ENCODE results near the gene CYP2A7.
"Not testable (repeated sequence)": the region's sequence is repeated elsewhere in the genome, so short reads cannot be mapped to it uniquely, and the experiment has no call there.

CYP2A7 gene

GRCh38 chr19:40882062-40882461 is at the start of gene CYP2A7:
Gene CYP2A7, minus strand, starts transcription at chr19:40882231. Its CDS starts 21 bp downstream, at chr19:40882210.
- H3K4me3 ChIP-seq (ENCODE audit: low read length) = not testable (repeated sequence)

GRCh38 chr19:40930799-40931198 is 48.8 kb upstream of the CYP2A7 start:
- H3K4me3 ChIP-seq (ENCODE audit: low read length); DNase-seq (ENCODE audit: low read depth): not testable (repeated sequence)

More at GRCh38 chr19:40882062-40882461, at the start of gene CYP2A7:
- not testable (repeated sequence) for DNase-seq (ENCODE audit: low read depth)

- H3K4me3 ChIP-seq (ENCODE audit: low read length); DNase-seq (ENCODE audit: low read depth): not testable (repeated sequence)
Measured at GRCh38 chr19:40929942-40930341, 47.9 kb upstream of the CYP2A7 start.

- H3K4me3 ChIP-seq (ENCODE audit: low read length) = no peak overlapping the region
- no peak for TF ChIP-seq CTCF (conservative IDR thresholded peaks at IDR 0.05; ENCODE audit: low read depth, low read length)
- DNase-seq (ENCODE audit: low read depth) = no peak
Measured at GRCh38 chr19:40928850-40929249, 46.8 kb upstream of the CYP2A7 start.

- no peak for DNase-seq (ENCODE audit: low read depth)
- no peak for TF ChIP-seq CTCF (conservative IDR thresholded peaks at IDR 0.05; ENCODE audit: low read depth, low read length)
- H3K4me3 ChIP-seq (ENCODE audit: low read length) = no peak overlapping the region
Measured at GRCh38 chr19:40927567-40927966, 45.5 kb upstream of the CYP2A7 start.

- DNase-seq (ENCODE audit: low read depth); H3K4me3 ChIP-seq (ENCODE audit: low read length): not testable (repeated sequence)
Measured at GRCh38 chr19:40926276-40926675, 44.2 kb upstream of the CYP2A7 start.

- H3K4me3 ChIP-seq (ENCODE audit: low read length) = no peak overlapping the region
- no peak for DNase-seq (ENCODE audit: low read depth)
- TF ChIP-seq CTCF (conservative IDR thresholded peaks at IDR 0.05; ENCODE audit: low read depth, low read length) = no peak
Measured at GRCh38 chr19:40923934-40924391, 41.9 kb upstream of the CYP2A7 start.

GRCh38 chr19:40922237-40923160 is 40.5 kb upstream of the CYP2A7 start:
- H3K4me3 ChIP-seq (ENCODE audit: low read length); DNase-seq (ENCODE audit: low read depth): not testable (repeated sequence)

- no peak for TF ChIP-seq CTCF (conservative IDR thresholded peaks at IDR 0.05; ENCODE audit: low read depth, low read length)
- no peak for DNase-seq (ENCODE audit: low read depth)
- no peak overlapping the region for H3K4me3 ChIP-seq (ENCODE audit: low read length)
Measured at GRCh38 chr19:40921005-40921897, 39.2 kb upstream of the CYP2A7 start.

Measured in retinal pigment epithelial cell (primary cell).